DOHH2 (cell line): ENCODE data around the gene ESCO1.

Source experiments
- EZH2phosphoT487 ChIP-seq: fragments of 200-600 bp; sonication (generic); IDR thresholded peaks from 2 replicates; pipeline ENCODE4 v1.6.1; 2017; ENCODE audit warnings: borderline replicate concordance, mild to moderate bottlenecking, antibody characterized with exemption, low read length, moderate library complexity, mixed read lengths
- TF ChIP-seq, protein P1 (sequence below): fragments of 200-600 bp; sonication (generic); IDR thresholded peaks from one replicate; pipeline ENCODE4 v1.5.1; 2014; ENCODE audit warnings: antibody characterized with exemption, mild to moderate bottlenecking, low read depth, low read length; ENCODE audit not compliant: poor library complexity, severe bottlenecking

DNA sequence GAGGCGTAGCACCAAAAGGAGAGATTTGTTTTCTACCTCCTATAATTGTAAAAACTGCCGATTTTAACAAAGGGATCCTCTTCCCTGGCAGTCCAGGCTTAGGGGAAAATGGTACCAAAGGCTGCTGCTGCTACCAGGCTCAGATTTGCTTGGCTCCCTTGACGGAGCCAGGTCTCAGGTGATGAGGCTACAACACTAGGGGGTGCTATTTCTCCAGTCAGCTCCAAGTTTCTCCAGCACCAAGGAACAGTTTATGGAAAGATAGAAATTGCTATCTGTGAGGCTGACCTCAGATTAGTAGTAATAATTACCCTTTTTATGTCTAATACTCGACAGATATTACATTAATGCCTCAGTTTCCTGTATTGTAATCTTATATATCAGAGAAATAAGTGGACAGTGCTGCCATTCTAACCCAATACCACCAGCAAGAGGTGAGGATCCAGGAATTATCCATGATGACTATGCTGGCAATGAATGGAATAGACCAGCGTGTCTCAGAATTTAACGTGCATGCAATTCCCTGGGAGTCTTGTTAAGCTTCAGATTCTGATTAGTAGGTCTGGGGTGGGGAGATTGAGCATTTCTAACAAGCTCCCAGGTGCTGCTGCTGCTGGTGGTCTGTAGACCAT is 111.3 kb downstream of the ESCO1 start:
- TF ChIP-seq, protein P1, sequence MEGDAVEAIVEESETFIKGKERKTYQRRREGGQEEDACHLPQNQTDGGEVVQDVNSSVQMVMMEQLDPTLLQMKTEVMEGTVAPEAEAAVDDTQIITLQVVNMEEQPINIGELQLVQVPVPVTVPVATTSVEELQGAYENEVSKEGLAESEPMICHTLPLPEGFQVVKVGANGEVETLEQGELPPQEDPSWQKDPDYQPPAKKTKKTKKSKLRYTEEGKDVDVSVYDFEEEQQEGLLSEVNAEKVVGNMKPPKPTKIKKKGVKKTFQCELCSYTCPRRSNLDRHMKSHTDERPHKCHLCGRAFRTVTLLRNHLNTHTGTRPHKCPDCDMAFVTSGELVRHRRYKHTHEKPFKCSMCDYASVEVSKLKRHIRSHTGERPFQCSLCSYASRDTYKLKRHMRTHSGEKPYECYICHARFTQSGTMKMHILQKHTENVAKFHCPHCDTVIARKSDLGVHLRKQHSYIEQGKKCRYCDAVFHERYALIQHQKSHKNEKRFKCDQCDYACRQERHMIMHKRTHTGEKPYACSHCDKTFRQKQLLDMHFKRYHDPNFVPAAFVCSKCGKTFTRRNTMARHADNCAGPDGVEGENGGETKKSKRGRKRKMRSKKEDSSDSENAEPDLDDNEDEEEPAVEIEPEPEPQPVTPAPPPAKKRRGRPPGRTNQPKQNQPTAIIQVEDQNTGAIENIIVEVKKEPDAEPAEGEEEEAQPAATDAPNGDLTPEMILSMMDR, result peak; percentile 82
- no peak for TF ChIP-seq EZH2phosphoT487
